HG03469 (cell line): ENCODE data around the gene MOV10L1.

Experiments
- ATAC-seq: cut with Tn5 transposase; IDR thresholded peaks from one replicate; pipeline ENCODE4 v1.9.1; 2021; ENCODE audit warnings: mild to moderate bottlenecking, moderate library complexity, moderate number of reproducible peaks; ENCODE audit not compliant: unreplicated experiment

Gene MOV10L1

GRCh38 chr22:50101870-50102565 is 12.2 kb downstream of the MOV10L1 start:
- no peak for ATAC-seq

- ATAC-seq, result no peak
These were observed 13.1 kb downstream of the MOV10L1 start for GRCh38 chr22:50102946-50103345.

GRCh38 chr22:50104141-50104544 is 14.3 kb downstream of the MOV10L1 start:
- no peak for ATAC-seq

GRCh38 chr22:50105208-50106100 is 15.6 kb downstream of the MOV10L1 start:
- ATAC-seq, result no peak

GRCh38 chr22:50107529-50107928 is 17.7 kb downstream of the MOV10L1 start:
- no peak for ATAC-seq

- no peak for ATAC-seq
These were observed 21.2 kb downstream of the MOV10L1 start for GRCh38 chr22:50111056-50111455.

- no peak for ATAC-seq
These were observed 22.6 kb downstream of the MOV10L1 start for GRCh38 chr22:50112151-50113118.

- ATAC-seq, result no peak
These were observed 24.6 kb downstream of the MOV10L1 start for GRCh38 chr22:50114221-50115021.

GRCh38 chr22:50115693-50116092 is 25.9 kb downstream of the MOV10L1 start:
- ATAC-seq, result no peak

GRCh38 chr22:50117168-50117762 is 27.5 kb downstream of the MOV10L1 start:
- ATAC-seq, result no peak

GRCh38 chr22:50118129-50118528 is 28.3 kb downstream of the MOV10L1 start:
- ATAC-seq, result no peak

GRCh38 chr22:50118557-50119168 is 28.9 kb downstream of the MOV10L1 start:
- ATAC-seq, result no peak

GRCh38 chr22:50119169-50119767 is 29.5 kb downstream of the MOV10L1 start:
- ATAC-seq, result no peak

- ATAC-seq, result no peak
These were observed 30.0 kb downstream of the MOV10L1 start for GRCh38 chr22:50119768-50120251.

GRCh38 chr22:50121202-50121740 is 31.5 kb downstream of the MOV10L1 start:
- ATAC-seq, result no peak

- ATAC-seq, result no peak
These were observed 33.3 kb downstream of the MOV10L1 start for GRCh38 chr22:50123119-50123518.

- ATAC-seq, result no peak
These were observed 35.2 kb downstream of the MOV10L1 start for GRCh38 chr22:50125029-50125428.

- ATAC-seq, result no peak
These were observed 39.4 kb downstream of the MOV10L1 start for GRCh38 chr22:50129121-50129736.
